ENCODE measurements around the gene USF3. TPM values are rescaled to one million over a fixed set of nuclear protein-coding genes. Genes with fewer than 3 reads are reported as not detected.

Gene USF3
- total and polyA plus RNA-seq, 2 of the 13 experiments (the other 11 are each of a cell fraction or from before 2014, with no cell fraction given) = 6.3 to 15.2 TPM

- no peak for TF ChIP-seq ZBTB10 (CRISPR knock-in tag; IDR thresholded peaks at IDR 0.05; ENCODE audit: borderline replicate concordance)
- no peak for TF ChIP-seq RBAK (CRISPR knock-in tag; IDR thresholded peaks at IDR 0.05)
- no peak for TF ChIP-seq ZNF20 (CRISPR knock-in tag; IDR thresholded peaks at IDR 0.05)
- no peak for TF ChIP-seq KDM1A (CRISPR knock-in tag; IDR thresholded peaks at IDR 0.05)
- no peak for TF ChIP-seq ZNF780A (CRISPR knock-in tag; IDR thresholded peaks at IDR 0.05)
- TF ChIP-seq KDM3A (CRISPR knock-in tag; IDR thresholded peaks at IDR 0.05; ENCODE audit: low read depth) = no peak
- TF ChIP-seq ZFP41 (CRISPR knock-in tag; IDR thresholded peaks at IDR 0.05; ENCODE audit: borderline replicate concordance) = no peak
- no peak for TF ChIP-seq ELK4 (CRISPR knock-in tag; IDR thresholded peaks at IDR 0.05; ENCODE audit: borderline replicate concordance)
- 0 out of 2 replicates have a peak, but pooled peaks have one; percentile 56 for TF ChIP-seq RNF219 (CRISPR knock-in tag; IDR thresholded peaks at IDR 0.05)
- no peak for TF ChIP-seq FUBP1 (CRISPR knock-in tag; IDR thresholded peaks at IDR 0.05; ENCODE audit: borderline replicate concordance)
- TF ChIP-seq ZNF710 (CRISPR knock-in tag; IDR thresholded peaks at IDR 0.05; ENCODE audit: borderline replicate concordance) = no peak
- no peak for TF ChIP-seq SNRNP70 (IDR thresholded peaks at IDR 0.05; ENCODE audit: low read depth, low read length)
- TF ChIP-seq SP1 (IDR thresholded peaks at IDR 0.05) = no peak
- no peak for TF ChIP-seq SP1 (CRISPR knock-in tag; IDR thresholded peaks at IDR 0.05)
- TF ChIP-seq TBX2 (CRISPR knock-in tag; IDR thresholded peaks at IDR 0.05; ENCODE audit: borderline replicate concordance) = 0 out of 2 replicates have a peak, but pooled peaks have one; percentile 45
- TF ChIP-seq GMEB1 (CRISPR knock-in tag; IDR thresholded peaks at IDR 0.05; ENCODE audit: borderline replicate concordance) = no peak
- TF ChIP-seq ZNF264 (CRISPR knock-in tag; IDR thresholded peaks at IDR 0.05) = no peak
- no peak for TF ChIP-seq CREB1 (IDR thresholded peaks at IDR 0.05)
- TF ChIP-seq CREB1 (CRISPR knock-in tag; IDR thresholded peaks at IDR 0.05) = peak; percentile 8; the same call in 1 of the 2 replicates
These were observed 33.6 kb downstream of the USF3 start (continued) for GRCh38 chr3:113662824-113663223.
